ENCODE measurements around the gene C1orf141.

DNA sequence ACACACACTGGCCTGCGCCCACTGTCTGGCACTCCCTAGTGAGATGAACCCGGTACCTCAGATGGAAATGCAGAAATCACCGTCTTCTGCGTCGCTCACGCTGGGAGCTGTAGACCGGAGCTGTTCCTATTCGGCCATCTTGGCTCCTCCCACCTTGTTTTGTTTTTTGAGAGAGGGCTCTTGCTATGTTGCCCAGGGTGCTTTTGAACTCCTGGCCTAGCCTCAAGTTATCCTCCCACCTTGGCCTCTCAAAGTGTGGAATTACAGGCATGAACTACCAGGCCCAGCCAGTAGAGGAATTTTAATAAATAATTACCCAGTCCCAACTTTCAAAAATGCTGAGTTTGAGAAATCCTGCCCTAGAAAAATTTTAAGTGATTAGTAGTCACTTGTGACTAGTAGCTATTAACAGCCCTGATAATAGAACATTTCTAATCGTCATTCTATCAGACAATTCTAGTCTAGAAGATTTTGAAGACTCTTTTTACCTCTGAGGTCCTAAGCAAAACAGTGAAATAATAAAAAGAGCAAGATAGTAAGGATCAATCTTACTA lies 49.9 kb downstream of the C1orf141 start:
- TF ChIP-seq POLR2A (IDR thresholded peaks at IDR 0.05), result no peak
- TF ChIP-seq, protein P1, sequence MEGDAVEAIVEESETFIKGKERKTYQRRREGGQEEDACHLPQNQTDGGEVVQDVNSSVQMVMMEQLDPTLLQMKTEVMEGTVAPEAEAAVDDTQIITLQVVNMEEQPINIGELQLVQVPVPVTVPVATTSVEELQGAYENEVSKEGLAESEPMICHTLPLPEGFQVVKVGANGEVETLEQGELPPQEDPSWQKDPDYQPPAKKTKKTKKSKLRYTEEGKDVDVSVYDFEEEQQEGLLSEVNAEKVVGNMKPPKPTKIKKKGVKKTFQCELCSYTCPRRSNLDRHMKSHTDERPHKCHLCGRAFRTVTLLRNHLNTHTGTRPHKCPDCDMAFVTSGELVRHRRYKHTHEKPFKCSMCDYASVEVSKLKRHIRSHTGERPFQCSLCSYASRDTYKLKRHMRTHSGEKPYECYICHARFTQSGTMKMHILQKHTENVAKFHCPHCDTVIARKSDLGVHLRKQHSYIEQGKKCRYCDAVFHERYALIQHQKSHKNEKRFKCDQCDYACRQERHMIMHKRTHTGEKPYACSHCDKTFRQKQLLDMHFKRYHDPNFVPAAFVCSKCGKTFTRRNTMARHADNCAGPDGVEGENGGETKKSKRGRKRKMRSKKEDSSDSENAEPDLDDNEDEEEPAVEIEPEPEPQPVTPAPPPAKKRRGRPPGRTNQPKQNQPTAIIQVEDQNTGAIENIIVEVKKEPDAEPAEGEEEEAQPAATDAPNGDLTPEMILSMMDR (IDR thresholded peaks at IDR 0.05), result no peak
